ENCODE measurements around the gene UBAP2L.

- TF ChIP-seq CTCF (optimal IDR thresholded peaks at IDR 0.05 in 1 of 3, IDR thresholded peaks at IDR 0.05 in 1 of 3, conservative IDR thresholded peaks at IDR 0.05 in 1 of 3; ENCODE audit: extremely low read depth in 1 of 3, insufficient read depth in 2 of 3, low read length in 3 of 3) = no peak
- no peak for TF ChIP-seq EZH2 (IDR thresholded peaks at IDR 0.05; ENCODE audit: low read length)
Measured at GRCh38 chr1:154272999-154273563, 52.3 kb downstream of the UBAP2L start.

Data from keratinocyte (primary cell).